HG02759 (cell line): Measurements from ENCODE around the gene TNP1.

Source experiments
- ATAC-seq: cut with Tn5 transposase; IDR thresholded peaks from one replicate; pipeline ENCODE4 v1.9.1; 2021; ENCODE audit warnings: mild to moderate bottlenecking, moderate library complexity; ENCODE audit not compliant: unreplicated experiment

The TNP1 gene

DNA sequence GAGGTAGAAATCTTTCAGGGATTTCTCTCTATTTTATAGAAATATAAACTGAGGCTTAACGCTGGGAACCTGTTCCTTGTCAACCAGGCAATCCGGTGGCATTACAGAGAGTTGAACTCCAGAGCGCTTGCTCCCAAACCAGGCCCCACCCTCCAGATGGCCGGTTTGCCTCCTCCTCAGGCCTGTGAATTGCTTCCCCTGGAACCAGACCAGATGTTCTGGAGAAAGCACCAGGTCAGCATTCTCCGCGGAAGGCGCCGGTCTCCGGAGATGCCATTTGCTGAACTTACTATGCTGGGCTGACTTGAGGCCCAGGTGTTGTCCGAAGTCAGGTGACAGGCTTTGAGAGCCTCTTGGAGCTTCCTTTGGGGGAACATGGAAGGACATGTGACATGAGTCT, 17.2 kb downstream of the TNP1 start:
- ATAC-seq, result no peak

- ATAC-seq, result no peak
Measured at GRCh38 chr2:216839688-216840087, 20.2 kb downstream of the TNP1 start.

- ATAC-seq, result no peak
Measured at GRCh38 chr2:216838151-216838550, 21.7 kb downstream of the TNP1 start.

GRCh38 chr2:216837740-216838139, 22.1 kb downstream of the TNP1 start:
- no peak for ATAC-seq

- ATAC-seq, result no peak
Measured at GRCh38 chr2:216833061-216833460, 26.8 kb downstream of the TNP1 start.

DNA sequence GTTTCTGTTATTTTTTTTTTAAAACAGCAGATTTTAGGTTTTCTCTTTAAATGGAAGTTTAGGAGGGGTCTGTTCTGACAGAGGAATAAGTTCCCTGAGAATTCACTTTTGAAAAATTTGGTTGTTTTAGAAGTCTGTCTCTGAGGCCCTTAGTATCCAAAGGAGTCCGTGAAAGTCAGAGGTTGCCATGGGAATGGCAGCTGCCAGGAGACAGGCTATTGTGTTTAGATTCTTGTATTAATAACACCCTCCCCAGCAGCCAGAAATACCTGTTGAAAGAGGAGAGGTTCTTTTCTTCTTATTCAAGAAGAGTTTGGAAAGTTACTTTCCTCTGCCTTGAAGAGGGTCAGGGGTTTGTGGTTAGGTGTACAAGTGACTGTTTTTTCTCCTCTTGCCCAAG, 29.5 kb downstream of the TNP1 start:
- ATAC-seq, result no peak

DNA sequence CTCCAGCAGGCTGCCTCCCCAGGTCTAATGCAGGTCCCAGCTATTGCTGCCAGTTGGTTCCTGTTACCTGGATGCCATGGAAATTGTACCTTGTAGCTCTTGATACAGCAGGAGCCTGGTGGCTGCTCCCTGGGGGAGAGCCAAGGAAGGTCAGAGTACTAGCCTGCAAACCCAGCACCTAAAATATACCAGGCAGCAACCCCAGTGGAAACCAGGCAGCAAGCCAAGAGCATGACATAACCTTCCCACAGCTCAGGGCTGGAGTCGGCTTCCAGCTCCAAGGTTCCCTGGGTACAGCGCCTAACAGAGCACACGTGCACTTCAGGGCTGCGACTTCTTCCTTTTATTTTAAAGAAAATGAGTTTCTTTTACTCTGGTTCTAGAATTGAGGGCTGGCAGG, 30.3 kb downstream of the TNP1 start:
- no peak for ATAC-seq

GRCh38 chr2:216827073-216827720, 32.7 kb downstream of the TNP1 start:
- no peak for ATAC-seq

DNA sequence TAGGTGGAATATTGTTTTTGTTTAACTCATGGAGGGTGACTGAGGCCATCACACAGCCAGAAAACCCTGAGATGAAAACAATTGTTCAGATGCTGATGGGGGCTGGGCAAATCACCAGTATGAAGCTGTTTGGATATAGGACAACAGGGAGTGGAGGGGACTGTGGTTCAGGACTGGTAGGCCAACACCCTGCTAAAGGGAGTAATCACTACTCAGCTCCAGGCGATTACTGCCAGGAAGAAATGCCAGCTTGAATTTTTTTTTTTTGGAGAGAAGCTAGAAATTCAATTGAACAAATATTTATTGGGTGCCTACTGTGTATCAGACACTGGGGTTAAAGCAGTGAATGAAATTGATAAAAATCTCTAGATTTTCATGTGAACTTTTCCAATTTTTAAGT, 37.4 kb downstream of the TNP1 start:
- no peak for ATAC-seq

DNA sequence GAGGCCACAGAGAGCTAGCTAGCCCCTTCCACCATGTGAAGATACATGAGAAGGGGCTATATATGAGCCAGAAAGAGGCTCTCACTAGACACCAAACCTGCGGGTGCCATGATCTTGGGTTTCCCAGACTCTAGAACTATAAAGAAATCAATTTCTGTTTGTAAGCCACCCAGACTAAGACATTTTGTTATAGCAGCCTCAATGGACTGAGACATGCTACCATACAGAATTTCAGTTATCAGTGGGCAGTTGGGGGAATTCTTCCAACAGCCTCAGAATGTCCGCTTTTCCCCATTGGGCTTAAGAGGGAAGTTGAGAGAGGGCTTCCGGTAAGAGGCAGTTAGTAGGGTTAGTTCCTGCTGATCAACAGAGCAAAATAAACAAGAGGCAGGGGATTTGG, 39.2 kb downstream of the TNP1 start:
- no peak for ATAC-seq

GRCh38 chr2:216819766-216820165, 40.1 kb downstream of the TNP1 start:
- ATAC-seq, result no peak

DNA sequence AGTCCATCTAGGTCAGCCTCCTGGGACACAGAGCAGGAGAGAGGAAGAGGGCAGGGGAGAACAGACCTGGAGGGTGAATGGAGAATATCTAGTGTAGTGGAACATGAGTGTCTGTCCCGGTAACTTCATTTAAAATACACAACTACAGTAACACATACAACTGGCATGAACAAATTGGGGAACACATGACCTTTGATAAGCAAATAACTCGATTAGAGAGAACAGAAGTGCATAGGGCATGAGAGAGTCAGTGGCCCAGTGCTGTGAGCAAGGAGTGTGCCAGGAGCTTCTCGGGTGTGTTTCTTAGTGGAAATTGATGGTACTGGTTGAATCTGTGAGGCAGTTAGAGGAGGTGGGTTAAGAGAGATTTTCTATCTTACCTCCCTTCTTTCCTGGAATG, 40.8 kb downstream of the TNP1 start:
- ATAC-seq, result no peak

- no peak for ATAC-seq
Measured at GRCh38 chr2:216810399-216811160, 49.3 kb downstream of the TNP1 start.
